ENCODE results near the gene UXT. TPM values are rescaled to one million over a fixed set of nuclear protein-coding genes. Genes with fewer than 3 reads are reported as not detected.

UXT gene
- total RNA-seq, 1 experiment from 2014 or later = 129 TPM

- no TSS peak for BruUV-seq (replicated peaks)
Observed at GRCh38 chrX:47611489-47611888, 47.5 kb downstream of the UXT start.

GRCh38 chrX:47610511-47610910 lies 48.5 kb downstream of the UXT start:
- in situ Hi-C loops (cut with HindIII; ENCODE audit: low pct_unique_long_range_greater_than_20kb, low sequenced_read_pairs) = no loop called here
- POLR2A ChIA-PET = no interaction called here
- Histone ChIP-seq H3K27ac (ENCODE audit: low read length) (no peak overlapping the region), H3K4me1 (ENCODE audit: control insufficient read depth, insufficient read depth, low read length) (peaks cover 2% of the 10 kb centered on the region; the same call in 1 of the 2 replicates), H3K36me3 (ENCODE audit: control insufficient read depth, insufficient read depth, low read length) (no peaks in the 10 kb centered on the region), H3K4me3 (ENCODE audit: low read depth in 2 of 2, low read length in 2 of 2) (no peak overlapping the region), H3K27me3 (ENCODE audit: control insufficient read depth, insufficient read depth, low read length) (no peaks in the 10 kb centered on the region), H3K9me3 (ENCODE audit: control insufficient read depth, insufficient read depth, low read depth, low read length) (no peaks in the 10 kb centered on the region)
- no peak for TF ChIP-seq POLR2AphosphoS5 (IDR thresholded peaks at IDR 0.05; ENCODE audit: low read depth, low read length)
- no peak for TF ChIP-seq TCF7L2 (IDR thresholded peaks at IDR 0.05; ENCODE audit: low read depth, low read length)
- no peak for TF ChIP-seq REST (IDR thresholded peaks at IDR 0.05; ENCODE audit: insufficient read depth in 1 of 2, low read depth in 2 of 2, low read length in 1 of 2)
- TF ChIP-seq CTCF (IDR thresholded peaks at IDR 0.05) = no peak
- TF ChIP-seq SIN3A (IDR thresholded peaks at IDR 0.05; ENCODE audit: borderline replicate concordance, insufficient read depth, low read depth, low read length) = no peak
- DNase-seq (ENCODE audit: low read depth, low spot score) (no peak), ATAC-seq (no peak)
- intact Hi-C loops (cut with micrococcal nuclease; ENCODE audit: unreplicated experiment) = no loop called here
- BruUV-seq (replicated peaks) = no TSS peak
- CTCF ChIA-PET = interaction anchor here (0.7 kb wide), 1 partner anchor 10 kb away, joined by 3 read pairs; no protein-coding TSS in a partner anchor

More at GRCh38 chrX:47611489-47611888, 47.5 kb downstream of the UXT start:
- ChIA-PET POLR2A (no interaction called here), CTCF (no interaction called here)
- TF ChIP-seq REST (IDR thresholded peaks at IDR 0.05; ENCODE audit: insufficient read depth in 1 of 2, low read depth in 2 of 2, low read length in 1 of 2) (no peak), CTCF (IDR thresholded peaks at IDR 0.05) (no peak), TCF7L2 (IDR thresholded peaks at IDR 0.05; ENCODE audit: low read depth, low read length) (no peak), SIN3A (IDR thresholded peaks at IDR 0.05; ENCODE audit: borderline replicate concordance, insufficient read depth, low read depth, low read length) (no peak), POLR2AphosphoS5 (IDR thresholded peaks at IDR 0.05; ENCODE audit: low read depth, low read length) (no peak)
- Histone ChIP-seq H3K4me3 (ENCODE audit: low read depth in 2 of 2, low read length in 2 of 2) (no peak overlapping the region), H3K4me1 (ENCODE audit: control insufficient read depth, insufficient read depth, low read length) (peaks cover 2% of the 10 kb centered on the region; the same call in 1 of the 2 replicates), H3K27me3 (ENCODE audit: control insufficient read depth, insufficient read depth, low read length) (no peaks in the 10 kb centered on the region), H3K27ac (ENCODE audit: low read length) (no peak overlapping the region), H3K9me3 (ENCODE audit: control insufficient read depth, insufficient read depth, low read depth, low read length) (no peaks in the 10 kb centered on the region), H3K36me3 (ENCODE audit: control insufficient read depth, insufficient read depth, low read length) (no peaks in the 10 kb centered on the region)
- DNase-seq (ENCODE audit: low read depth, low spot score) (no peak), ATAC-seq (no peak)
- in situ Hi-C loops (cut with HindIII; ENCODE audit: low pct_unique_long_range_greater_than_20kb, low sequenced_read_pairs) = no loop called here
- intact Hi-C loops (cut with micrococcal nuclease; ENCODE audit: unreplicated experiment) = no loop called here

Measured in Panc1 (cell line).